ENCODE measurements around the gene MPV17L2.

Gene MPV17L2

GRCh38 chr19:18191640-18192062 lies 1.4 kb upstream of the MPV17L2 start:
- Histone ChIP-seq H3K18ac (ENCODE audit: low read length) (no peak overlapping the region), H3K23ac (ENCODE audit: low read length) (no peak overlapping the region), H3K27ac (ENCODE audit: low read depth, low read length) (no peak overlapping the region), H3K79me2 (ENCODE audit: control insufficient read depth, insufficient read depth, low read length) (peaks cover 2% of the 10 kb centered on the region), H2AK5ac (ENCODE audit: low read length) (no peak overlapping the region), H3K4me2 (ENCODE audit: low read length) (no peak overlapping the region), H3K4ac (ENCODE audit: low read depth, low read length) (no peak overlapping the region), H2BK15ac (replicated peaks; ENCODE audit: low read depth) (no peak overlapping the region), H4K5ac (ENCODE audit: low read length) (no peak overlapping the region), H3K79me1 (ENCODE audit: low read length) (peaks cover 7% of the 10 kb centered on the region), H3K27me3 (ENCODE audit: insufficient read depth, low read length, poor library complexity) (no peaks in the 10 kb centered on the region), H3K56ac (ENCODE audit: low read length) (peak overlapping the region; percentile 64), H2BK120ac (ENCODE audit: low read depth, low read length) (no peak overlapping the region), H3K9ac (ENCODE audit: low read length) (no peak overlapping the region), H3K4me1 (ENCODE audit: control insufficient read depth, low read depth, low read length) (peaks cover 5% of the 10 kb centered on the region), H2BK5ac (ENCODE audit: low read length) (no peak overlapping the region), H3K4me3 (ENCODE audit: low read length) (no peak overlapping the region), H3K36me3 (ENCODE audit: control insufficient read depth, insufficient read depth, low read length) (peaks cover 4% of the 10 kb centered on the region), H4K8ac (ENCODE audit: low read depth, low read length) (no peak overlapping the region)
- WGBS (ENCODE audit: extremely low coverage, insufficient coverage, low lambda C conversion rate) = no CpG with 5 or more reads among the region's 5 CpGs
- DNase-seq = no peak

GRCh38 chr19:18193388-18194180 lies 566 bp downstream of the MPV17L2 start:
- Histone ChIP-seq H4K5ac (ENCODE audit: low read length) (no peak overlapping the region), H2BK120ac (ENCODE audit: low read depth, low read length) (no peak overlapping the region), H3K27me3 (ENCODE audit: insufficient read depth, low read length, poor library complexity) (no peaks in the 10 kb centered on the region), H3K4me1 (ENCODE audit: control insufficient read depth, low read depth, low read length) (peaks cover 5% of the 10 kb centered on the region), H3K36me3 (ENCODE audit: control insufficient read depth, insufficient read depth, low read length) (peaks cover 4% of the 10 kb centered on the region), H2AK5ac (ENCODE audit: low read length) (no peak overlapping the region), H3K27ac (ENCODE audit: low read depth, low read length) (peak overlapping the region; percentile 49), H3K79me1 (ENCODE audit: low read length) (peaks cover 7% of the 10 kb centered on the region), H3K23ac (ENCODE audit: low read length) (peak overlapping the region; percentile 9), H3K18ac (ENCODE audit: low read length) (peak overlapping the region; percentile 64), H2BK15ac (replicated peaks; ENCODE audit: low read depth) (no peak overlapping the region), H3K56ac (ENCODE audit: low read length) (peak overlapping the region; percentile 89), H3K9ac (ENCODE audit: low read length) (peak overlapping the region; percentile 88), H2BK5ac (ENCODE audit: low read length) (no peak overlapping the region), H3K79me2 (ENCODE audit: control insufficient read depth, insufficient read depth, low read length) (peaks cover 2% of the 10 kb centered on the region), H3K4me2 (ENCODE audit: low read length) (peak overlapping the region; percentile 90), H4K8ac (ENCODE audit: low read depth, low read length) (no peak overlapping the region), H3K4me3 (ENCODE audit: low read length) (peak overlapping the region; percentile 85), H3K4ac (ENCODE audit: low read depth, low read length) (peak overlapping the region; percentile 17)
- DNase-seq = peak; percentile 34
- no CpG with 5 or more reads among the region's 46 CpGs for WGBS (ENCODE audit: extremely low coverage, insufficient coverage, low lambda C conversion rate)

GRCh38 chr19:18194181-18194530 lies 1.1 kb downstream of the MPV17L2 start:
- Histone ChIP-seq H3K9ac (ENCODE audit: low read length) (peak overlapping the region; percentile 88), H3K4me2 (ENCODE audit: low read length) (peak overlapping the region; percentile 90), H3K27me3 (ENCODE audit: insufficient read depth, low read length, poor library complexity) (no peaks in the 10 kb centered on the region), H3K79me2 (ENCODE audit: control insufficient read depth, insufficient read depth, low read length) (peaks cover 2% of the 10 kb centered on the region), H2BK5ac (ENCODE audit: low read length) (no peak overlapping the region), H3K56ac (ENCODE audit: low read length) (peak overlapping the region; percentile 89), H3K27ac (ENCODE audit: low read depth, low read length) (no peak overlapping the region), H3K4me3 (ENCODE audit: low read length) (no peak overlapping the region), H2BK15ac (replicated peaks; ENCODE audit: low read depth) (no peak overlapping the region), H2BK120ac (ENCODE audit: low read depth, low read length) (no peak overlapping the region), H3K4ac (ENCODE audit: low read depth, low read length) (no peak overlapping the region), H4K8ac (ENCODE audit: low read depth, low read length) (no peak overlapping the region), H3K4me1 (ENCODE audit: control insufficient read depth, low read depth, low read length) (peaks cover 5% of the 10 kb centered on the region), H2AK5ac (ENCODE audit: low read length) (no peak overlapping the region), H3K23ac (ENCODE audit: low read length) (no peak overlapping the region), H3K18ac (ENCODE audit: low read length) (no peak overlapping the region), H3K79me1 (ENCODE audit: low read length) (peaks cover 7% of the 10 kb centered on the region), H4K5ac (ENCODE audit: low read length) (no peak overlapping the region), H3K36me3 (ENCODE audit: control insufficient read depth, insufficient read depth, low read length) (peaks cover 4% of the 10 kb centered on the region)
- no peak for DNase-seq
- WGBS (ENCODE audit: extremely low coverage, insufficient coverage, low lambda C conversion rate) = no CpG with 5 or more reads among the region's 12 CpGs

GRCh38 chr19:18194554-18195238 lies 1.7 kb downstream of the MPV17L2 start:
- H3K79me1 ChIP-seq (ENCODE audit: low read length) = peaks cover 7% of the 10 kb centered on the region
- H3K18ac ChIP-seq (ENCODE audit: low read length) = no peak overlapping the region
- DNase-seq = peak; percentile 61
- H2BK120ac ChIP-seq (ENCODE audit: low read depth, low read length) = no peak overlapping the region
- no peak overlapping the region for H4K8ac ChIP-seq (ENCODE audit: low read depth, low read length)
- peaks cover 4% of the 10 kb centered on the region for H3K36me3 ChIP-seq (ENCODE audit: control insufficient read depth, insufficient read depth, low read length)
- no CpG with 5 or more reads among the region's 27 CpGs for WGBS (ENCODE audit: extremely low coverage, insufficient coverage, low lambda C conversion rate)
- H3K27ac ChIP-seq (ENCODE audit: low read depth, low read length) = no peak overlapping the region
- peaks cover 2% of the 10 kb centered on the region for H3K79me2 ChIP-seq (ENCODE audit: control insufficient read depth, insufficient read depth, low read length)
- no peak overlapping the region for H3K4ac ChIP-seq (ENCODE audit: low read depth, low read length)
- H3K9ac ChIP-seq (ENCODE audit: low read length) = peak overlapping the region; percentile 29
- H3K4me2 ChIP-seq (ENCODE audit: low read length) = peak overlapping the region; percentile 90
- peaks cover 5% of the 10 kb centered on the region for H3K4me1 ChIP-seq (ENCODE audit: control insufficient read depth, low read depth, low read length)
- no peaks in the 10 kb centered on the region for H3K27me3 ChIP-seq (ENCODE audit: insufficient read depth, low read length, poor library complexity)
- no peak overlapping the region for H2AK5ac ChIP-seq (ENCODE audit: low read length)
- H3K56ac ChIP-seq (ENCODE audit: low read length) = peak overlapping the region; percentile 64
- no peak overlapping the region for H2BK5ac ChIP-seq (ENCODE audit: low read length)
- no peak overlapping the region for H3K4me3 ChIP-seq (ENCODE audit: low read length)
- H3K23ac ChIP-seq (ENCODE audit: low read length) = no peak overlapping the region
- no peak overlapping the region for H4K5ac ChIP-seq (ENCODE audit: low read length)
- H2BK15ac ChIP-seq (replicated peaks; ENCODE audit: low read depth) = no peak overlapping the region

- no peak overlapping the region for H3K56ac ChIP-seq (ENCODE audit: low read length)
- H3K36me3 ChIP-seq (ENCODE audit: control insufficient read depth, insufficient read depth, low read length) = peaks cover 4% of the 10 kb centered on the region
- H2AK5ac ChIP-seq (ENCODE audit: low read length) = no peak overlapping the region
- no peak overlapping the region for H2BK5ac ChIP-seq (ENCODE audit: low read length)
- H3K79me2 ChIP-seq (ENCODE audit: control insufficient read depth, insufficient read depth, low read length) = peaks cover 2% of the 10 kb centered on the region
- WGBS (ENCODE audit: extremely low coverage, insufficient coverage, low lambda C conversion rate) = no CpG with 5 or more reads among the region's 7 CpGs
- H3K27me3 ChIP-seq (ENCODE audit: insufficient read depth, low read length, poor library complexity) = no peaks in the 10 kb centered on the region
- no peak overlapping the region for H3K27ac ChIP-seq (ENCODE audit: low read depth, low read length)
- no peak for DNase-seq
- H3K18ac ChIP-seq (ENCODE audit: low read length) = no peak overlapping the region
- H3K4me2 ChIP-seq (ENCODE audit: low read length) = no peak overlapping the region
- H3K79me1 ChIP-seq (ENCODE audit: low read length) = peaks cover 7% of the 10 kb centered on the region
- no peak overlapping the region for H3K9ac ChIP-seq (ENCODE audit: low read length)
- no peak overlapping the region for H4K8ac ChIP-seq (ENCODE audit: low read depth, low read length)
- no peak overlapping the region for H3K23ac ChIP-seq (ENCODE audit: low read length)
- no peak overlapping the region for H3K4me3 ChIP-seq (ENCODE audit: low read length)
- peaks cover 5% of the 10 kb centered on the region for H3K4me1 ChIP-seq (ENCODE audit: control insufficient read depth, low read depth, low read length)
- no peak overlapping the region for H4K5ac ChIP-seq (ENCODE audit: low read length)
- no peak overlapping the region for H3K4ac ChIP-seq (ENCODE audit: low read depth, low read length)
- H2BK15ac ChIP-seq (replicated peaks; ENCODE audit: low read depth) = no peak overlapping the region
- no peak overlapping the region for H2BK120ac ChIP-seq (ENCODE audit: low read depth, low read length)
These were observed 3.5 kb downstream of the MPV17L2 start for GRCh38 chr19:18196511-18196845.

All from mesendoderm (in vitro differentiated cells).